ENCODE results near the gene FNIP2.
"Not testable (repeated sequence)": the region's sequence is repeated elsewhere in the genome, so short reads cannot be mapped to it uniquely, and the experiment has no call there.

GRCh38 chr4:158900408-158900807 is 131.6 kb downstream of the FNIP2 start:
- not testable (repeated sequence) for TF ChIP-seq EZH2 (IDR thresholded peaks at IDR 0.05; ENCODE audit: low read length, unreplicated experiment); CTCF (conservative IDR thresholded peaks at IDR 0.05; ENCODE audit: low read depth, low read length)

Measured in PC-3 (cell line).